HepG2 (cell line): ENCODE data around the gene RAI2. TPM values are rescaled to one million over a fixed set of nuclear protein-coding genes. Genes with fewer than 3 reads are reported as not detected.
A peak's percentile ranks its signal among the peaks of the same experiment; 100 is the strongest.

Experiments used
- ATAC-seq: fragments of 200-7000 bp; cut with Tn5 transposase; 3 replicates; pipeline ENCODE4 v1.9.1; 2020; ENCODE audit warnings: mild to moderate bottlenecking, moderate library complexity
- BruUV-seq: library from RNA; stranded (reverse); fragments of 400-500 nt; replicated peaks from 2 replicates; lab custom pipeline; 2021; lab: Mats Ljungman, UMichigan
- CTCF ChIA-PET: fragments of 300-600 bp; formaldehyde crosslinking; extraction: SDS; loops from one replicate; lab custom pipeline; 2021; ENCODE audit warnings: low total read pairs, inconsistent platforms, low intra/inter-chr PET ratio; lab: Yijun Ruan, JAX
- POLR2A ChIA-PET: fragments of 350-600 bp; sonication (Branson Sonifier 250); formaldehyde crosslinking; loops from one replicate; lab custom pipeline; 2020; ENCODE audit warnings: antibody characterized with exemption, inconsistent platforms; lab: Yijun Ruan, JAX
- DNase-seq: peaks from one replicate; pipeline ENCODE4 v3.0.0-alpha.2; 2015; ENCODE audit warnings: low spot score
- FAIRE-seq: peaks from 3 replicates; lab custom pipeline; 2011; peaks lifted over from hg19 to GRCh38; lab: Jason Lieb, UNC
- H2AFZ ChIP-seq: one replicate; pipeline ENCODE4 v1.6.1; 2011; ENCODE audit warnings: low read length, inconsistent platforms
- H3K27ac ChIP-seq: fragments of 300-600 bp; 3 replicates; pipeline ENCODE4 v1.8.0; 2011; ENCODE audit warnings: mixed run types, mild to moderate bottlenecking, mixed read lengths, low read length, inconsistent platforms; ENCODE audit not compliant: insufficient read depth; ENCODE audit errors: extremely low read length
- H3K27me3 ChIP-seq, 2 experiments: fragments of 200-600 bp in 1 of 2; 2 replicates in 1 of 2; 3 replicates in 1 of 2; pipeline versions ENCODE4 v1.6.0 to v1.8.0; 2011; ENCODE audit warnings: low read length in 2 of 2, mild to moderate bottlenecking in 2 of 2, moderate library complexity in 2 of 2, inconsistent platforms in 1 of 2; ENCODE audit not compliant: insufficient read depth in 2 of 2, control insufficient read depth in 1 of 2
- H3K36me3 ChIP-seq, 2 experiments: fragments of 200-600 bp in 1 of 2; replicated peaks in 1 of 2; 2 replicates in 1 of 2; 3 replicates in 1 of 2; pipeline versions ENCODE4 v1.5.1 to v1.8.0; 2011; ENCODE audit warnings: low read length in 2 of 2, inconsistent platforms in 1 of 2; ENCODE audit not compliant: insufficient read depth in 2 of 2, control insufficient read depth in 1 of 2
- H3K4me1 ChIP-seq: 2 replicates; pipeline ENCODE4 v1.5.1; 2012; ENCODE audit warnings: low read length, inconsistent platforms; ENCODE audit not compliant: insufficient read depth
- H3K4me2 ChIP-seq: 2 replicates; pipeline ENCODE4 v1.6.0; 2011; ENCODE audit warnings: low read depth, low read length, inconsistent platforms
- H3K4me3 ChIP-seq, 3 experiments: fragments of 200-600 bp in 1 of 3; sonication (generic), shearing (Covaris generic) in 1 of 3; replicated peaks in 1 of 3; 2 replicates each; pipeline ENCODE4 v1.5.1; 2011 to 2016; ENCODE audit warnings: low read length in 3 of 3, inconsistent platforms in 2 of 3, low read depth in 2 of 3, mild to moderate bottlenecking in 2 of 3, control low read depth in 1 of 3, mixed read lengths in 1 of 3; ENCODE audit not compliant: insufficient read depth in 1 of 3
- H3K79me2 ChIP-seq: one replicate; pipeline ENCODE4 v1.6.1; 2011; ENCODE audit warnings: low read length, inconsistent platforms; ENCODE audit not compliant: insufficient read depth
- H3K9ac ChIP-seq: 2 replicates; pipeline ENCODE4 v1.6.0; 2011; ENCODE audit warnings: mild to moderate bottlenecking, low read depth, low read length, inconsistent platforms; ENCODE audit not compliant: insufficient read depth
- H3K9me3 ChIP-seq: 2 replicates; pipeline ENCODE4 v1.5.1; 2012; ENCODE audit warnings: mild to moderate bottlenecking, low read length
- H4K20me1 ChIP-seq: 2 replicates; pipeline ENCODE4 v1.6.0; 2011; ENCODE audit warnings: inconsistent platforms, mild to moderate bottlenecking, low read length, moderate library complexity; ENCODE audit not compliant: insufficient read depth
- DNMT3B ChIP-seq: conservative IDR thresholded peaks from 2 replicates; pipeline ENCODE4 v1.6.1; 2016; ENCODE audit warnings: missing biosample characterization, control low read depth
- FOSL2 ChIP-seq: sonication (generic); formaldehyde crosslinking; IDR thresholded peaks from 2 replicates; pipeline ENCODE4 v1.4.0; 2020; ENCODE audit warnings: missing genetic modification reagents
- MEF2D ChIP-seq: sonication (generic); formaldehyde crosslinking; IDR thresholded peaks from 2 replicates; pipeline ENCODE4 v1.5.1; 2020; ENCODE audit warnings: mild to moderate bottlenecking, missing genetic modification reagents
- NCOA5 ChIP-seq: sonication (generic); formaldehyde crosslinking; IDR thresholded peaks from 2 replicates; pipeline ENCODE4 v1.4.0; 2020; ENCODE audit warnings: missing genetic modification reagents
- WGBS: methylation state at CpG from one replicate; pipeline ENCODE4 v1.1.6; 2017; ENCODE audit warnings: low lambda C conversion rate; 5-methylcytosine and 5-hydroxymethylcytosine counted together
- in situ Hi-C: cut with HindIII; loops from 2 replicates; pipeline ENCODE4 v1.10.0; 2017; ENCODE audit warnings: low pct_unique_long_range_greater_than_20kb; ENCODE audit not compliant: extremely low pct_ligation_motif_present
- intact Hi-C: fragments of 100-400 bp; cut with micrococcal nuclease; formaldehyde crosslinking; loops from one replicate; pipeline ENCODE4 v1.10.0; 2022; ENCODE audit not compliant: unreplicated experiment
- polyA plus RNA-seq, 8 experiments: library from polyadenylated mRNA; depleted of rRNA in 3 of 8; stranded (reverse) in 7 of 8; unstranded in 1 of 8; fragments of >200 nt; fragmentation: Illumina TruSeq in 4 of 8; extraction: Trizol in 4 of 8; gene quantifications; 2 replicates each; pipeline versions ENCODE4 v1.2.1 to v1.2.3, GENCODE V29; 2011 to 2016; ENCODE audit warnings: low read depth in 4 of 8, missing spikeins in 1 of 8, mixed read lengths in 1 of 8; ENCODE audit not compliant: insufficient read depth in 1 of 8
- total RNA-seq, 5 experiments: library from RNA; depleted of rRNA; stranded (reverse); fragments of >200 nt; fragmentation: Illumina TruSeq; extraction: Trizol; gene quantifications; 2 replicates each; pipeline ENCODE4 v1.2.3, GENCODE V29; 2016; ENCODE audit warnings: low read depth in 1 of 5
- TF ChIP-seq, protein P1 (sequence below): sonication (generic); formaldehyde crosslinking; IDR thresholded peaks from 2 replicates; pipeline ENCODE4 v1.9.0; 2021; ENCODE audit warnings: missing genetic modification reagents, borderline replicate concordance

The RAI2 gene
- total and polyA plus RNA-seq, 2 of the 13 experiments (the other 11 are each of a cell fraction or from before 2014, with no cell fraction given): not detected

DNA sequence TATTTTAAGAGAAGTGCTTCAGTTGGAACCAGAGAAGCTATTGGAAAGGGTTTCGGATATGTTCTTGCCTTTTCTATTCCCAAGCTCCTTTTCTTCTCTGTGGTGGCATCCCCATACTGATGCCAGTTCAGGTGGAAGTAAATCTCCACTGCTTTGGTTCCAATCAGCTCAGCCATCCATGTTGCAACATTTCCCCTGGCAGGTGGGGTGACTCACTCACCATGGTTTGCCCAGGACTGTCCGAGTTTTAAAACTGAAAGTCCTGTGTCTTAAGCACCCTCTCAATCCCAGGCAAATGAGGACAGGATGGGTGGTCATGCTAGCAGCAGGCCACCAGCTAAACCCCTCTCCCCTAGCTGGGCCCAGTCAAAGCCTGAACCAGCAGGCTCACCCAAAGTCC, 15.1 kb downstream of the RAI2 start:
- ATAC-seq: no peak
- H2AFZ ChIP-seq: no peak overlapping the region
- H3K9ac ChIP-seq: no peak overlapping the region
- in situ Hi-C loops: no loop called here
- no peak for DNase-seq
- POLR2A ChIA-PET: no interaction called here
- FAIRE-seq: no peak
- H3K4me2 ChIP-seq: no peak overlapping the region
- BruUV-seq: no TSS peak
- H3K4me1 ChIP-seq: no peaks in the 10 kb centered on the region
- H3K27ac ChIP-seq: no peak overlapping the region
- H3K9me3 ChIP-seq: no peaks in the 10 kb centered on the region
- 22% methylated on average over 1 of the region's 2 CpGs for WGBS
- no peak overlapping the region for H3K4me3 ChIP-seq
- H3K36me3 ChIP-seq: no peaks in the 10 kb centered on the region
- 0 out of 5 replicates have a peak, but pooled peaks cover 0 to 3% of the 10 kb centered on the region in 2 experiments for H3K27me3 ChIP-seq
- TF ChIP-seq, protein P1, sequence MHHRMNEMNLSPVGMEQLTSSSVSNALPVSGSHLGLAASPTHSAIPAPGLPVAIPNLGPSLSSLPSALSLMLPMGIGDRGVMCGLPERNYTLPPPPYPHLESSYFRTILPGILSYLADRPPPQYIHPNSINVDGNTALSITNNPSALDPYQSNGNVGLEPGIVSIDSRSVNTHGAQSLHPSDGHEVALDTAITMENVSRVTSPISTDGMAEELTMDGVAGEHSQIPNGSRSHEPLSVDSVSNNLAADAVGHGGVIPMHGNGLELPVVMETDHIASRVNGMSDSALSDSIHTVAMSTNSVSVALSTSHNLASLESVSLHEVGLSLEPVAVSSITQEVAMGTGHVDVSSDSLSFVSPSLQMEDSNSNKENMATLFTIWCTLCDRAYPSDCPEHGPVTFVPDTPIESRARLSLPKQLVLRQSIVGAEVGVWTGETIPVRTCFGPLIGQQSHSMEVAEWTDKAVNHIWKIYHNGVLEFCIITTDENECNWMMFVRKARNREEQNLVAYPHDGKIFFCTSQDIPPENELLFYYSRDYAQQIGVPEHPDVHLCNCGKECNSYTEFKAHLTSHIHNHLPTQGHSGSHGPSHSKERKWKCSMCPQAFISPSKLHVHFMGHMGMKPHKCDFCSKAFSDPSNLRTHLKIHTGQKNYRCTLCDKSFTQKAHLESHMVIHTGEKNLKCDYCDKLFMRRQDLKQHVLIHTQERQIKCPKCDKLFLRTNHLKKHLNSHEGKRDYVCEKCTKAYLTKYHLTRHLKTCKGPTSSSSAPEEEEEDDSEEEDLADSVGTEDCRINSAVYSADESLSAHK (CRISPR knock-in tag): no peak
- TF ChIP-seq FOSL2 (CRISPR knock-in tag): 0 out of 2 replicates have a peak, but pooled peaks have one; percentile 15
- H4K20me1 ChIP-seq: no peaks in the 10 kb centered on the region
- CTCF ChIA-PET: no interaction called here
- H3K79me2 ChIP-seq: no peaks in the 10 kb centered on the region
- intact Hi-C loops: no loop called here

DNA sequence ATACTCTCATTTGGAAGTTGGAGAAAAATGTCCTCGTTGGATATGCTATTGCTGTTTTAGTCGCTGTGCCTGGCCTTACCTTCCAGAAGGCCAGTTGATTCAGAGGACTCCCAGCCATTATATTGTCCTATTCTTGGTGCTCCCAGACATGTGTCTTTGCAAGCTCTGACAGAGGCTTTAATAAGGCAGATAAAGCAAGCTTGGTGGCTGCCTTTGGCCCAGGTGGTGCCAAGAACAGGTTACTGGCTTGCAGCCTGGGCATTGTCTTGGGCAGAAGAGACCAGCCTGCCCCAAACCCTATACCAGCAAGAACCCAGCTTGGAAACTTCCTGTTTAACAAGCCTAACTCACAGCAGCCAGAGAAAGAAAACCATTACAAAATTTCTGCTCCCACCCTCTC, 16.9 kb downstream of the RAI2 start:
- no peak overlapping the region for H3K27ac ChIP-seq
- no peak for FAIRE-seq
- H3K9me3 ChIP-seq: no peaks in the 10 kb centered on the region
- H3K9ac ChIP-seq: no peak overlapping the region
- 7% methylated on average over 2 of the region's 2 CpGs for WGBS
- no peak for ATAC-seq
- 0 out of 5 replicates have a peak, but pooled peaks cover 0 to 3% of the 10 kb centered on the region in 2 experiments for H3K27me3 ChIP-seq
- no peak overlapping the region for H2AFZ ChIP-seq
- POLR2A ChIA-PET: no interaction called here
- TF ChIP-seq DNMT3B (no peak), MEF2D (no peak), NCOA5 (no peak)
- no TSS peak for BruUV-seq
- no peak for DNase-seq
- H3K4me3 ChIP-seq: no peak overlapping the region
- CTCF ChIA-PET: no interaction called here
- H3K36me3 ChIP-seq: no peaks in the 10 kb centered on the region
- intact Hi-C loops (no loop called here), in situ Hi-C loops (no loop called here)
- H4K20me1 ChIP-seq: no peaks in the 10 kb centered on the region
- H3K4me2 ChIP-seq: no peak overlapping the region
- no peaks in the 10 kb centered on the region for H3K4me1 ChIP-seq
- no peaks in the 10 kb centered on the region for H3K79me2 ChIP-seq
